HG03432 (cell line): ENCODE measurements around the gene ZMYND19.
"Not testable (repeated sequence)": the region's sequence is repeated elsewhere in the genome, so short reads cannot be mapped to it uniquely, and the experiment has no call there.

Source experiments
- ATAC-seq: cut with Tn5 transposase; IDR thresholded peaks from one replicate; pipeline ENCODE4 v1.9.1; 2021; ENCODE audit warnings: mild to moderate bottlenecking, moderate library complexity; ENCODE audit not compliant: unreplicated experiment

The ZMYND19 gene

DNA sequence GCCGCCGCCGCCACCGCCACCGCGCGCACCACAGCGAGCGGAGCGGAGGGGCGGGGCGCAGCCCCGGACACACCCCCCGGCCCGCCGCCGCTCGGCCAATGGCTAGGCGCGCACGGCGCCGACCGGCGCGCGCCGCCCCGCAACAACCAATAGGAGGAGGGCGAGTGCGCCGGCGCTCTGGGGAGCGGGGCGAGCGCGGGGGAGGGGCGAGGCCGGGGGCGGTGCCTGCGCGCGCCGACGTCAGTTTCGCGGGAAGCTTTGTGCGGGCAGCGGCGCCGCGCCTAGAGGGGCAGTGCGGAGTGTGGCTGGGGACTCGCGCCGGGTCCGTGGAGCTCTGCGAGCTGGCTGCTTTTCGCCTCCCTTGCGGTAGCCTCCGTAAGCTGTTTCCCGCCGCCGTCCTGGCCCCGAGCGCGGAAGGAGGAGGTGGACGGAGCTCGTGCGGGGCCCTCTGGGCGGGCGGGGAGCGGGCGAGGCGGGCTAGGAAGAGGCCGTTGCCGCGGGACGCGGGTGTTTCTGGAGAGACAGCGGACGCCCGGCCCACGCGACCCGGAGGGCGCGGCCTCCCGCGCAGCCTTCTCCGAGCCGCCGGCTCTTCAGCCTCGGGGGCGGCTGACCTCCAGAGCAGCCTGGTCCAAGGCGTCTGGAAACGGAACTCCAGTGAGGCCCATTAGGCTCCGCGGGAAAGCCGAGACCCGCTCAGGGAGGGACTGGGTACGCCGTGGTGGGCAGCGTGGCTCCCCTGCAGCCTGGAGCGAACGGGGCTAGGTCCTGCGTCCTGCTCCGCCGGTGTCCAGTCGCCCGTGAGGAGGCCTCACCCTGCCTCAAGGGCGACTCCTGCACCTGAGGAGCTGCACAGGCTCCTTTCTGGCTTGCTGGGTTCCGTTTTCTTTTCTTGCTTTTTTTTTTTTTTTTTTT, at the start of gene ZMYND19:
Gene ZMYND19 (minus strand): TSS at position 44 of the 915 bp plus-strand sequence. CDS start 249 bp downstream, outside the sequence.
- ATAC-seq = peak; percentile 86

DNA sequence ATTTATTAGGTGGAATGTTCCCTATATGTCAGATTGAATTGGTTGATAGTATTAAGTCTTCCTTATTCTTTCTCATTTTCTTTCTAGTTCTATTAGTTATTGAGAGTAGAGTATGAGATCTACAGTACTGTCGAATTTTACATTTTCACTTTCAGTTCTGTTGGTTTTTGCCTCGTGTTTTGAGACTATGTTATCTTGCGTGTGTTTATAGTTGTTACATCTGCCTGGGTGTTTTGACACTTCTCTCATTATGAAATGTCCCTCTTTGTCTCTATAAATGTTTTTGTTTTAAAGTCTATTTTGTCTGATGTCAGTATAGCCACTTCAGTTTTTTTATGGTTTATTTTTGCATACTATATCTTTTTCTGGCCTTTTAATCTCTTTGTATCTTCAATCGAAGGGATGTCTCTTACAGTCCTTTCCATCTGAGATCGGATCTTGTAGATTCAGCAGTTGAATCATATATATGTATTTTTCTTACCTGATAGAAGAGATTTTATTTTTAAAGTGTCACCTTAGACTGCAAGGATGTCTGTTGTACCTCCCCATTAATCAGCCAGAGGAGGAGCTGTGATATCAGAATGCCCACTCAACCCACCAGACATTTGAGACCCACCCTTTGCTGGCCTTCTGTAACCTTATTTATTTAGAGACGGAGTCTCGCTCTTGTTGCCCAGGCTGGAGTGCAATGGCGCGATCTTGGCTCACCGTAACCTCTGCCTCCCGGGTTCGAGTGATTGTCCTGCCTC, 49.2 kb upstream of the ZMYND19 start:
- ATAC-seq = no peak

DNA sequence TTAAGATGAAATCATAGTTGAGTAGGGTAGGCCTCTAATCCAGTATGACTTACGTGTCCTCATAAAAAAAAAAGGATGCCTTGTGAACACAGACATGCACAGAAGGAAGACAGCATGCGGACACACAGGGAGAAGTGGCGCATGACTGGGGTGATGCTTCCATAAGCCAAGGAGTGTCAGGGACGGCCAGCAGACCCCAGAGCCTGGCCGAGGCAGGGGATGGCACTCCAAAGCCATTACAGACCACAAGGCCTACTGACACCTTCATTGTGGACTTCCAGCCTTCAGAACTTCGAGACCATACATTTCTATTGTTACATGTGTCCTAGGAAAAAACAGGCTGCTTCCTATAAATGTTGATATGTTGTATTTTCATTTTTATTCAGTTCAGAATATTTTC, 48.4 kb upstream of the ZMYND19 start:
- ATAC-seq = no peak

DNA sequence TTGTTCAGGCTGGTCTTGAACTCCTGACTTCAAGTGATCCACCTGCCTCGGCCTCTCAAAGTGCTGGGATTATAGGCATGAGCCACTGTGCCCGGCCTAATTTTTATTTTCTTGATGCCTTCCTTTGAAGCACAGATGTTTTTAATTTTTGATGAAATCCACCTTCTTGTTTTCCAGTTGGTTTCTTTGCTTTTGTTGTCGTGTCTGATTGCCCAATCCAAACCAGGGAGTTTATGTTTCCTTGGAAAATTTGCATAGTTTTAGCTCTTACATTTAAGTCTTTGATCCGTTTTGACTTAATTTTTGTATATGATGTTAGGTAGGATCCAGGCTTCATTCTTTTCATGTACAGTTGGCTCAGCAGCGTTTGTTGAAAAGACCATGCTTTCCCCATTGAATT, 43.7 kb upstream of the ZMYND19 start:
- ATAC-seq = no peak

DNA sequence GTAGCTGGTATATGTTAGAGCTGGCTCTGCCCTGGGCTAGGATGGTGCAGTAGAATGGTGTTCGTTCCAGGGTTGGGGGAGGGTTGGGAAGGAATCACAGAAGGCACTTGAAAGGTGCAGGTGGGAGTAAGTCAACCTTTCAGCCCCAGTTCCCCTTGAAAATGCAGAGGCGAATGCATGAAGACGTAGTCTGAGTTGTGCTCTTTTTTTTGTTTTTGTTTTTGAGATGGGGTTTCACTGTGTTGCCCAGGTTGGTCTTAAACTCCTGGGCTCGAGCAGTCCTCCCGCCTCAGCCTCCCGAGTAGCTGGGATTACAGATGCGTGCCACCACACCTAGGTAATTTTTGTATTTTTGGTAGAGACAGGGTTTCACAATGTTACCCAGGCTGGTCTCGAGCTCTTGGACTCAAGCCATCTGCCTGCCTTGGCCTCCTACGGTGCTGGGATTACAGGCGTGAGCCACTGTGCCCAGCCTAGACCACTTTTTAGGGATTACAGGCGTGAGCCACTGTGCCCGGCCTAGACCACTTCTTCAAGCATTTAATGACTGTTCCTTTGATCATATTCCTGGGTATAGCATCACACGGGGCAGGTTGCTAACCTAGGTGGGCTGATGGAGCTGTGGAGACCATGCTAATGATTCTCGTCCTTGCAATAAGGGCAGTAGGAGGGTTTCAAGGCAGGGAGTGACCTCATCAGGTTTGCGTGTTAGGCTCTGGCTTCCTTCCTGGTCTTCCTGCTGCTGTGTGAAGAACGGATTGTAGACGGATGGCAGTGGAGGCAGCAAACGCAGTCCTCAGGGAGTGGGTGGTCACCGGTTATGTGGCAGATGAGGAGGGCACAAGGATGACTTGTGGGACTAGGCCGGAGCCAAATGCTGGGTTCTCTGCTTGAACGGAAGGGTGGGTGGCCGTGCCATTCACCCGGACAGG, 42.2 kb upstream of the ZMYND19 start:
- ATAC-seq = no peak

- no peak for ATAC-seq
Observed at GRCh38 chr9:137631345-137632229, 41.3 kb upstream of the ZMYND19 start.

- no peak for ATAC-seq
Observed at GRCh38 chr9:137630679-137631078, 40.4 kb upstream of the ZMYND19 start.

DNA sequence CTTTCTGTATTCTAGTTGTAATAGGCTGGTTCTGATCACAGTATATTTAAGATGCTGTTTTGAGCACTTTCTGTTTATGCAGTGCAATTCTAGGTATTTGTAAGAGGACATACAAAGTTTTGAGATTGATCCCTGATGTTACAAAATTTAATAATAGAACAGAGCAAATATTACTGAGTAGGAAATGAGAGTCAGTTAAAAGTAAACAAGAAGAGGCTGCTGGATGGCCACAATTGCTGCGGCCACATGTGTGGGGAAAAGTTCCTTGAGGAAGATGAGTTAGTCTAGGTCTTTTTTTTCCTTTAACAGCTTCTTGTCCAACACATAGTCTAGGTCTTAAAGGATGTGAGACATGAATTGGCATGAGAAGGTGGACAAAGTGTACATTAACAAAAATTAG, 39.8 kb upstream of the ZMYND19 start:
- ATAC-seq = no peak

GRCh38 chr9:137627406-137627805, 37.1 kb upstream of the ZMYND19 start:
- not testable (repeated sequence) for ATAC-seq

DNA sequence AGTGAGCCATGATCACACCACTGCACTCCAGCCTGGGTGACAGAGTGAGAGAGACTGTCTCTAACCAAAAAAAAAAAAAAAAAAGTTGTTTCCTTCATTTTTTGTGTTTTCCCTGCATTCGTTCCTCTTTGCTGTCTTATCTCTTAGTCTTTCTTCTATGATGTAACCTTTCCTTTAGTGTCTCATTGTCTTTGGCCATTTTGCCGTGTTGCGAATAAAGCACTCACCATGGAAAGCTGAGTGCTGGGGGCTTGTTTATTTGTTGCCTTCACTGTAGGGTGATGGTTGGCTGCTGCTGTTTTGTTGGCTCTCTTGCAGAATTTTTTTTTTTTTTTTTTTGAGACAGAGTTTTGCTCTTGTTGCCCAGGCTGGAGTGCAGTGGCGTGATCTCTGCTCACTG, 36.2 kb upstream of the ZMYND19 start:
- no peak for ATAC-seq

DNA sequence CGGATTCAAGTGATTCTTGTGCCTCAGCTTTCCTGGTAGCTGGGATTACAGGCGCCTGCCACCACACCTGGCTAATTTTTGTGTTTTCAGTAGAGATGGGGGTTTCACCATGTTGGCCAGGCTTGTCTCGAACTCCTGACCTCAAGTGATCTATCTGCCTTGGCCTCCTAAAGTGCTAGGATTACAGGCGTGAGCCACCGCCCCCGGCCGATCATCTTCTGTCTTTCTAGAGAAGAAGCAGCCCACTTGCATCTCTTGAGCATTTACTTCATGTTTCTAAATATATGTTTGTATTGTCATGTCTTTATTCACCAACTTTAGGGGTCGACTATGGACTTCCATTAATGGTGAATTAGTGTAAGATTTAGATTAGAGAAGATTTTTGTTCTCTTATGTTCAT, 31.9 kb upstream of the ZMYND19 start:
- not testable (repeated sequence) for ATAC-seq

DNA sequence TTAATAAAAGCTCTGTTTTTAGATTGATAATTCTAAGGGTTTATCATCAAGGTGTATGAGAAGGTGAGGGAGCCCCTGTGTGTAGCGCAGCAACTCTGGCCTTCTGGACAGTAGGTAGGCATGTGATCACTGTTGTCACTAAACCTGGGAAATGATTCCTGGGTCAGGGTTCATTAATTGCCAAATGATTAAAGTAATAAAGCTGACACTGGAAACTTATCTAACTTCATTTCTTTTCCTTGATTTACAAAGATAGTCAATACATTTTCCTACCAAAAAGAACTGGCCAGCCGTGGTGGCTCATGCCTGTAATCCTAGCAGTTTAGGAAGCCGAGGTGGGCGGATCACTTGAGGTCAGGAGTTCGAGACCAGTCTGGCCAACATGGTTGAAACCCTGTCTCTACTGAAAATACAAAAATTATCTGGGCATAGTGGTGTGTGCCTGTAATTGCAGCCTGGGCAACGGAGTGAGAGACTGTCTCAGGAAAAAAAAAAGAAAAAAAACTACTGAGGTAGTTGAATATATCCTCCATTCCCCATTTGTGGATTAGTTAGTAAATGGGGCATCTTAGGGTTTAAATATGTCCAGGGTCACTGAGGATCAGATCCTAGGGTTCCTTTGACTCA, 30.9 kb upstream of the ZMYND19 start:
- ATAC-seq = no peak

GRCh38 chr9:137620581-137620980, 30.3 kb upstream of the ZMYND19 start:
- no peak for ATAC-seq

DNA sequence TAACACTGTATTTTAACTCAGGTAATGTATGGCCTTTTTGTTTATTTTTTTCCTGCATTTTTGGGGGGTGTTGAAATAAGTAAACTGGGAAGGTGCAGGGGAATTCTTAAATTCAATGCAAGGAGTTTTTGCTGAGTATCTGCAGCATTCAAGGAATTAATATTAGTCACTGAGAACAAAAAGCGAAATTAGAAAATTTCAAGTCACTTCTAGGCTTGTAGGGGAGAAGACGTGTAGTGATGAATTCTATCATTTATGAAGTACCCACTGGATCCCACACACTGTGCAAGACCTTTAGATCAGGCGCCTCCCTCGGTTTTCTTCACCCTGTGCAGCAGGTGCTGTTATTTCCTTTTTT, 29.7 kb upstream of the ZMYND19 start:
- ATAC-seq = no peak

DNA sequence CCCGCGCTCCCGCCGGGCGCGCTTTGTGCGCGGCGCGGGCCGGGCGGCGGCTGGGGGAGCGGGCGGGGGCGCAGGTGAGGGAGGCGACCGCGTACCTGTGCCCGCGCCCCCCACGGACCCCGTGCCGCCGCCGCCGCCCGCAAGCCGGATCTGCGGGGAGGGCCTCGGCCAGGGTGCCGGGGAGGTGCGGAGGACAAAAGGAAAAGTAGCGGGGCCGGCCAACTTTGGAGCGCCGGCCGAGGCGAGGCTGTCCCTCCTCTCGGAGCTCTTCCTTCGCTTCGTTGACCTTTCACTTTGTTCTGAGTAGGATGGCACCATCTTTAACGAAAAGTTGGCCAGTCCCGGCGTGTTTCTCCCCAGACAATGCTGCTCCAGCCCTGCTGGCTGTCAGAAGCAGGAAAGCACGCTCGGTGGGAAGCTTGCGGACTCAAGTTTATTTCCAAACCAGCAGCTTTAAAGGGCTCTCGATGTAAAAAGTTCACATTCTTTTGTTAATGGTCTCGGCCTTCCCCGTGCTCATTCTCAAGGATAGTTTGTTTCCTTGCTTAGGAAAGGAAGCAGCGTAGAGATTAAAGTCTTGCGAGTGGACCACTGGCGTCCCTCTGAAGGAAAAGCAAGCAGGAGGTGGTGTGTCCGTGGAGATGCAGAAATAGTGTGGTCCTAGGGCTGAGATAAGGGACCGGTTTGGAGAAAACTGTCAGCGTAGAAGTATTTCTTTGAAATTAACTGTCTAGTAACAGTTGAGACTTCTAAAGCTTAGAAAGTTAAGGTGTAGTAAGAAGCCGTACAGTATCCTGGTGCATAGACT, 29.1 kb upstream of the ZMYND19 start:
- ATAC-seq = no peak

DNA sequence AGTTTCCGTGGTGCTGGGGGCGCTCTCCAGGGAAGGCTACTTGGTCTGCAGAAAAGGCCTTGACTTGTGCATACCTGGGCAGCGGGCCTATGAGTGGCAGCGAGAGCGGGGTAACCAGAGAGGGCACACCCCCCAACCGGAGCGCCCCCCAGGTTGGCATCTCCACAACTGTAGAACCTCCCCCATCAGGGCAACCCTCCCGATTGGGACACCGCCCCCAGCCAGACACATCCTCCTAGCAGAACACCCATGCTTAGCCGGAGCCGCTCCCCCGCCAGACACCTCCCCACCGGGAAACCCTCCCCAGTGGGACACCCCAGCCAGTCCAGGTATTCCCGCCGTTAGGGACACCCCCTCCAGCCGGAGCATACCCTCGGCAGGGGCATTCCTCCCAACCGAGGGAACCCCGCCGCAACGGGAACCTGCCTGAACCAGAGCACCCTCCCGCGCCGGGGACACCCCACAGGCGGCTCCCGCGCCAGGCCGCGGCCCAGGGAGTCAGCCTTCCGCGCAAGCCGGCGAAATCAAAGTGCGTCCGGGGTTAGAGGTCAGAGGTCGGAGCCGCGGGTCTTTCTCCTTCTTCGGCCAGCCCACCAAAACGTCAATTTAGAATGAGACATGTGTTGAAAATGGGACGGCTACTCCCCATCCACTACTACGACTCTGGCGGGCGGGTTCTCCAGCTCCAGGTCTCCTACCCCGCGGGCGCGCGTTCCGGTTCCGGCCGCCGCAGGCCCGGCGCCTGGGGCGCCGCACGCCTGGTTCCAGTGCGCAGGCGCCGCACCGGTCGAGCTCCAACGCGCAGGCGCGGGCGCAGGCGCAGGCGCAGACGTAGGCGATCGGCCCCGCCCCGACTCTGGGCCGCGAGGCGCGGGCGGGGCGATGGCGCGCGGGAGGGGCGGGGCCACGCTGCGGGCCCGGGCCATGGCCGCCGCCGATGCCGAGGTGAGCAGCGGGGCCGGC, 28.1 kb upstream of the ZMYND19 start, which contains the start of gene EHMT1:
Gene EHMT1 (plus strand): TSS at position 901 of the 963 bp plus-strand sequence. CDS start 24 bp downstream, at position 925.
- peak; percentile 78 for ATAC-seq

- no peak for ATAC-seq
Observed at GRCh38 chr9:137615387-137615871, 25.1 kb upstream of the ZMYND19 start.
